Mucosa of descending colon (tissue), 3 donors: ENCODE results near the gene FARP1. TPM values are rescaled to one million over a fixed set of nuclear protein-coding genes. Genes with fewer than 3 reads are reported as not detected.
A peak's percentile ranks its signal among the peaks of the same experiment; 100 is the strongest.

Source experiments
- ATAC-seq: fragments of 200-7000 bp; cut with Tn5 transposase; one replicate; pipeline ENCODE4 v1.9.1; 2020; ENCODE audit warnings: mild to moderate bottlenecking, moderate library complexity
- DNase-seq, 3 donors: peaks; one replicate each; pipeline ENCODE4 v3.0.0-alpha.2; 2020
- H3K36me3 ChIP-seq: fragments of 200-600 bp; one replicate; pipeline ENCODE4 v1.8.0; 2021; ENCODE audit warnings: low read depth, mild to moderate bottlenecking
- H3K4me1 ChIP-seq: fragments of 200-600 bp; one replicate; pipeline ENCODE4 v1.8.0; 2021; ENCODE audit warnings: low read depth, mild to moderate bottlenecking
- H3K4me3 ChIP-seq: fragments of 200-600 bp; one replicate; pipeline ENCODE4 v1.8.0; 2021; ENCODE audit warnings: mild to moderate bottlenecking
- H3K9me3 ChIP-seq: fragments of 200-600 bp; one replicate; pipeline ENCODE4 v1.8.0; 2021; ENCODE audit warnings: mild to moderate bottlenecking
- CTCF ChIP-seq: fragments of 200-600 bp; IDR thresholded peaks from one replicate; pipeline ENCODE4 v1.8.0; 2022; ENCODE audit warnings: antibody characterized with exemption, mild to moderate bottlenecking
- intact Hi-C, 2 donors: fragments of 100-400 bp; cut with DNase I in 1 of 2; cut with micrococcal nuclease in 1 of 2; formaldehyde crosslinking; loops; one replicate each; pipeline versions ENCODE4 v1.11.0 to v1.11.1; 2022; cut with DNase I, micrococcal nuclease
- microRNA-seq: library from miRNA; unstranded; fragments of <30 nt; microRNA quantifications from one replicate; pipeline ENCODE4, GENCODE V29; 2019
- total RNA-seq, 3 donors: library from RNA; stranded (reverse); fragmentation: NEBNext Ultra II Directional in 2 of 3; extraction: Animal tissue kit (Norgen Biotek cat#: 25700) in 2 of 3; gene quantifications; one replicate each; pipeline versions ENCODE4 v1.2.1 to v1.2.4, GENCODE V29; 2021 to 2023
- donor health status: DM: no; HTN: no; CAD: no; lungs with moderate emphysema.
- donor health status: DM: no; HTN: no; CAD: no.
- donor health status: DM: no; HTN: yes; CAD: no.

FARP1 gene
- total RNA-seq, 3 donors from 2014 or later, result 44.4 to 111 (median 53.6) TPM

GRCh38 chr13:98496966-98497365 lies 354.1 kb downstream of the FARP1 start:
- DNase-seq (no peak), ATAC-seq (no peak)
- intact Hi-C loops, result no loop called here
- no peak for TF ChIP-seq CTCF
- Histone ChIP-seq H3K4me3 (no peak overlapping the region), H3K36me3 (no peaks in the 10 kb centered on the region), H3K9me3 (no peaks in the 10 kb centered on the region), H3K4me1 (peaks cover 9% of the 10 kb centered on the region)

GRCh38 chr13:98500963-98501421 lies 358.1 kb downstream of the FARP1 start:
- Histone ChIP-seq H3K9me3 (no peaks in the 10 kb centered on the region), H3K4me1 (peaks cover 37% of the 10 kb centered on the region), H3K36me3 (no peaks in the 10 kb centered on the region), H3K4me3 (no peak overlapping the region)
- DNase-seq (no peak), ATAC-seq (no peak)
- intact Hi-C loops, result no loop called here
- no peak for TF ChIP-seq CTCF

- ATAC-seq (peak; percentile 18), DNase-seq (no peak)
- no peak for TF ChIP-seq CTCF
- intact Hi-C loops, result no loop called here
- H3K4me1 ChIP-seq, result peaks cover 48% of the 10 kb centered on the region
- no peaks in the 10 kb centered on the region for H3K36me3 ChIP-seq
- H3K4me3 ChIP-seq, result no peak overlapping the region
- no peaks in the 10 kb centered on the region for H3K9me3 ChIP-seq
These were observed 360.5 kb downstream of the FARP1 start for GRCh38 chr13:98503175-98504028.

- DNase-seq (no peak), ATAC-seq (no peak)
- TF ChIP-seq CTCF, result no peak
- intact Hi-C loops, result no loop called here
- Histone ChIP-seq H3K4me1 (peaks cover 54% of the 10 kb centered on the region), H3K4me3 (no peak overlapping the region), H3K9me3 (no peaks in the 10 kb centered on the region), H3K36me3 (no peaks in the 10 kb centered on the region)
These were observed 361.1 kb downstream of the FARP1 start for GRCh38 chr13:98504029-98504351.

GRCh38 chr13:98504371-98504963 lies 361.6 kb downstream of the FARP1 start:
- no peaks in the 10 kb centered on the region for H3K36me3 ChIP-seq

More at GRCh38 chr13:98504371-98504963, 361.6 kb downstream of the FARP1 start:
- intact Hi-C loops, result no loop called here
- DNase-seq (no peak), ATAC-seq (peak; percentile 17)
- Histone ChIP-seq H3K4me3 (no peak overlapping the region), H3K4me1 (peaks cover 59% of the 10 kb centered on the region), H3K9me3 (no peaks in the 10 kb centered on the region)
- no peak for TF ChIP-seq CTCF

Small RNA genes lying within 50 kb of the gene (microRNA-seq; reads per million reads assigned to microRNA genes)
- gene MIR3170, result not detected

Other genes starting within 250 kb of the FARP1 start
- gene IPO5, start 189.4 kb upstream of the FARP1 start, total RNA-seq, result 100 to 1,000 TPM in 1 of 3 donors, 10 to 100 TPM in 2; 66.6 to 112 (median 68.3) TPM
- gene RNF113B, start 34.2 kb downstream of the FARP1 start, total RNA-seq, result not detected